Right kidney (tissue), 1 donor: ENCODE data around the gene AKR1C4.

Experiments
- DNase-seq: peaks from one replicate; pipeline ENCODE4 v3.0.0-alpha.2; 2016

Gene AKR1C4

DNA sequence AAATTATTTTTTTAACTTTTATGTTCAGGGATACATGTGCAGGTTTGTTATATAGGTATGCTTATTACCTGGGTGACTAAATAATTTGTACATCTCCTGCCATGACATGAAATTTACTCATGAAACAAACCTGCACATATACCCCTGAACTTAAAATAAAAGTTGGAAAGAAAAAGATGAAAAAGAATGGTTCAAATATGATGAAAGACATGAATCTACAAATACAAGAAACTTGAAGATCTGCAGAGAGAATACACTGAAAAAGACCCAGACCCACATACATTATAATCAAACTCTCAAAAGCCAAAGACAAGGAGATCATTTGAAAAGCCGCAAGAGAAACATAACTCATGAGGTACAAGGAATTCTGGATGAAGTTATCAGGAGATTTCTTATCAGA is 70.2 kb downstream of the AKR1C4 start:
- DNase-seq = no peak

DNA sequence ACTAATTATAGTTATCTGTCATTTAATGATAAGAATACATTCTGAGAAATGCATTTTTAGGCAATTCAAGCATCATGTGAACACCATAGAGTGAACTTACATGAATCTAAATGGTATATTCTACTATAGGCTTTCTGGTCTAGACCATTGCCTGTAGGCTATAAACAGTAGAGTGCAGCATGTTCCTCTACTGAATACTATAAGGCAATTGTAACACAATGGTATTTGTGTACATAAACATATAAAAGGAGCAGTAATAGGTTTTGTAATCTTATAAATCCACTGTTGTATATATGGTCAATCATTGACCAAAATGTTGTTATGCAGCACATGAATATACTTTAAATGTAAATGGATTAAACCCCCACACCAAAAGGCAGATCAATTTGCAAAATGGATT is 71.6 kb downstream of the AKR1C4 start:
- no peak for DNase-seq
